Endothelial cell of umbilical vein (primary cell): ENCODE measurements around the gene SPEN. TPM values are rescaled to one million over a fixed set of nuclear protein-coding genes. Genes with fewer than 3 reads are reported as not detected.

Source experiments
- BruUV-seq: library from RNA; stranded (reverse); fragments of 400-500 nt; replicated peaks from 2 replicates; lab custom pipeline; 2021; lab: Mats Ljungman, UMichigan
- CTCF ChIA-PET: fragments of 300-600, 350-600 bp; sonication (Branson Sonifier 250); formaldehyde crosslinking; loops from one replicate; lab custom pipeline; 2021; ENCODE audit warnings: antibody characterized with exemption, inconsistent platforms; lab: Charles Lee
- POLR2A ChIA-PET: fragments of 300-600, 350-600 bp; sonication (Branson Sonifier 250); formaldehyde crosslinking; loops from one replicate; lab custom pipeline; 2021; ENCODE audit warnings: antibody characterized with exemption, inconsistent platforms; lab: Charles Lee
- DNase-seq: peaks from one replicate; pipeline ENCODE4 v3.0.0-alpha.2; 2011; ENCODE audit warnings: low read depth, low spot score
- FAIRE-seq: peaks from 2 replicates; lab custom pipeline; 2011; peaks lifted over from hg19 to GRCh38; lab: Jason Lieb, UNC
- H2AFZ ChIP-seq: 2 replicates; pipeline ENCODE4 v1.6.0; 2012; ENCODE audit warnings: low read depth, low read length, control low read depth, inconsistent platforms
- H3K27ac ChIP-seq: 2 replicates; pipeline ENCODE4 v1.5.1; 2011; ENCODE audit warnings: low read depth, mild to moderate bottlenecking, control low read depth, low read length, moderate library complexity; ENCODE audit not compliant: insufficient read depth
- H3K27me3 ChIP-seq, 2 experiments: 2 replicates each; pipeline versions ENCODE4 v1.6.0 to v1.6.1; 2011; ENCODE audit warnings: low read length in 2 of 2, mixed read lengths in 1 of 2; ENCODE audit not compliant: control insufficient read depth in 2 of 2, insufficient read depth in 2 of 2
- H3K36me3 ChIP-seq, 2 experiments: 2 replicates in 1 of 2; 3 replicates in 1 of 2; pipeline ENCODE4 v1.5.1; 2011; ENCODE audit warnings: low read length in 2 of 2, mild to moderate bottlenecking in 1 of 2, moderate library complexity in 1 of 2; ENCODE audit not compliant: control insufficient read depth in 2 of 2, insufficient read depth in 2 of 2; ENCODE audit errors: extremely low read depth in 1 of 2
- H3K4me1 ChIP-seq: 3 replicates; pipeline ENCODE4 v1.5.1; 2011; ENCODE audit warnings: mild to moderate bottlenecking, low read length; ENCODE audit not compliant: control insufficient read depth, insufficient read depth; ENCODE audit errors: extremely low read depth
- H3K4me2 ChIP-seq: 2 replicates; pipeline ENCODE4 v1.6.1; 2011; ENCODE audit warnings: low read length, control low read depth, mixed read lengths; ENCODE audit not compliant: insufficient read depth
- H3K4me3 ChIP-seq, 3 experiments: fragments of 200-600 bp in 1 of 3; sonication (generic), shearing (Covaris generic) in 1 of 3; replicated peaks in 1 of 3; 2 replicates each; pipeline ENCODE4 v1.5.1; 2011 to 2016; ENCODE audit warnings: control low read depth in 3 of 3, low read length in 3 of 3, mild to moderate bottlenecking in 2 of 3, inconsistent platforms in 1 of 3, low read depth in 1 of 3, moderate library complexity in 1 of 3; ENCODE audit not compliant: insufficient read depth in 1 of 3
- H3K79me2 ChIP-seq: 2 replicates; pipeline ENCODE4 v1.6.0; 2012; ENCODE audit warnings: low read length, inconsistent platforms; ENCODE audit not compliant: control insufficient read depth, insufficient read depth
- H3K9ac ChIP-seq: replicated peaks from 2 replicates; pipeline ENCODE3; 2011; ENCODE audit warnings: low read length, control low read depth; ENCODE audit not compliant: insufficient read depth; ENCODE audit errors: extremely low read depth
- H3K9me1 ChIP-seq: replicated peaks from 3 replicates; pipeline ENCODE4 v1.6.0; 2011; ENCODE audit warnings: mild to moderate bottlenecking, low read length; ENCODE audit not compliant: control insufficient read depth, insufficient read depth; ENCODE audit errors: extremely low read depth
- H3K9me3 ChIP-seq: replicated peaks from 2 replicates; pipeline ENCODE4 v1.5.1; 2012; ENCODE audit warnings: low read length, inconsistent platforms; ENCODE audit not compliant: control insufficient read depth, insufficient read depth
- H4K20me1 ChIP-seq: replicated peaks from 2 replicates; pipeline ENCODE3; 2011; ENCODE audit warnings: mild to moderate bottlenecking, low read length; ENCODE audit not compliant: control insufficient read depth, insufficient read depth; ENCODE audit errors: extremely low read depth
- CTCF ChIP-seq, 2 donors: IDR thresholded peaks; 1 replicate in 1 of 2; 2 replicates in 1 of 2; pipeline ENCODE4 v1.5.1; 2011; ENCODE audit warnings: low read length in 2 of 2, mild to moderate bottlenecking in 2 of 2, moderate library complexity in 2 of 2, control low read depth in 1 of 2, inconsistent platforms in 1 of 2, low read depth in 1 of 2; ENCODE audit not compliant: insufficient read depth in 1 of 2; ENCODE audit errors: extremely low read depth in 1 of 2
- EZH2 ChIP-seq: IDR thresholded peaks from 2 replicates; pipeline ENCODE4 v1.6.1; 2012; ENCODE audit warnings: borderline replicate concordance, low read depth, mild to moderate bottlenecking, moderate library complexity, low read length, inconsistent platforms; ENCODE audit not compliant: severe bottlenecking
- FOS ChIP-seq: IDR thresholded peaks from 2 replicates; pipeline ENCODE4 v1.6.1; 2011; ENCODE audit warnings: mild to moderate bottlenecking, low read length, moderate library complexity, borderline replicate concordance; ENCODE audit not compliant: insufficient read depth
- GATA2 ChIP-seq: IDR thresholded peaks from 2 replicates; pipeline ENCODE4 v1.7.0; 2011; ENCODE audit warnings: low read depth, mild to moderate bottlenecking, moderate library complexity, mixed read lengths, low read length; ENCODE audit not compliant: insufficient read length, insufficient read depth
- JUN ChIP-seq: IDR thresholded peaks from 2 replicates; pipeline ENCODE4 v1.6.1; 2011; ENCODE audit warnings: borderline replicate concordance, low read depth; ENCODE audit not compliant: insufficient read length, insufficient read depth
- MAX ChIP-seq: IDR thresholded peaks from 2 replicates; pipeline ENCODE4 v1.6.1; 2011; ENCODE audit not compliant: insufficient read depth, insufficient read length
- MYC ChIP-seq: IDR thresholded peaks from one replicate; pipeline ENCODE4 v1.6.1; 2011; ENCODE audit warnings: mild to moderate bottlenecking, low read depth, low read length
- POLR2A ChIP-seq: IDR thresholded peaks from 2 replicates; pipeline ENCODE4 v1.6.1; 2012; ENCODE audit warnings: low read depth, mild to moderate bottlenecking, control low read depth, low read length
- POLR2AphosphoS5 ChIP-seq: IDR thresholded peaks from 2 replicates; pipeline ENCODE4 v1.6.1; 2012; ENCODE audit warnings: low read depth, mild to moderate bottlenecking, control low read depth, low read length, moderate library complexity; ENCODE audit not compliant: insufficient read depth
- dilution Hi-C: fragments of 300-500 bp; cut with MboI; formaldehyde crosslinking; loops from one replicate; pipeline ENCODE4 v1.15.0; 2019; ENCODE audit warnings: low sequenced_read_pairs; ENCODE audit not compliant: extremely low pct_ligation_motif_present
- intact Hi-C: fragments of 100-400 bp; cut with micrococcal nuclease; formaldehyde crosslinking; loops from one replicate; pipeline ENCODE4 v1.10.0; 2022
- polyA plus RNA-seq, 4 experiments: library from polyadenylated mRNA; depleted of rRNA in 3 of 4; stranded (reverse) in 3 of 4; unstranded in 1 of 4; fragments of >200 nt; gene quantifications; 2 replicates each; pipeline versions ENCODE4 v1.2.1 to v1.2.3, GENCODE V29; 2011 to 2012; ENCODE audit warnings: missing spikeins in 1 of 4
- total RNA-seq: library from RNA; stranded (reverse); gene quantifications from 2 replicates; pipeline ENCODE4 v1.2.3, GENCODE V29; 2021

SPEN gene
- total and polyA plus RNA-seq, 2 donors (not counting 3 experiments of a cell fraction or from before 2014, with no cell fraction given), result 9.3 to 44.4 TPM

- no peak overlapping the region for H3K9ac ChIP-seq
These were observed 68.5 kb downstream of the SPEN start for GRCh38 chr1:15915991-15916390.

GRCh38 chr1:15916417-15916816 is 68.9 kb downstream of the SPEN start:
- ChIA-PET POLR2A (interaction anchor here (0.8 kb wide), 1 partner anchor 9 kb away, joined by 3 read pairs; no protein-coding TSS in a partner anchor), CTCF (interaction anchor here (1.6 to 2.2 kb wide), 3 partner anchors 9 to 125 kb away, joined by 6 to 7 read pairs (median 6); no protein-coding TSS in a partner anchor)
- no peak overlapping the region for H3K9ac ChIP-seq
- H2AFZ ChIP-seq, result no peak overlapping the region
- no peak overlapping the region for H3K4me3 ChIP-seq
- peaks cover 0 to 9% of the 10 kb centered on the region in 2 experiments for H3K36me3 ChIP-seq
- dilution Hi-C loops, result no loop called here
- no peak overlapping the region for H3K4me2 ChIP-seq
- DNase-seq (no peak), FAIRE-seq (no peak)
- intact Hi-C loops, result no loop called here
- H3K9me1 ChIP-seq, result no peaks in the 10 kb centered on the region
- H3K27me3 ChIP-seq, result no peaks in the 10 kb centered on the region
- H4K20me1 ChIP-seq, result no peaks in the 10 kb centered on the region
- H3K79me2 ChIP-seq, result peaks cover 21% of the 10 kb centered on the region
- H3K27ac ChIP-seq, result no peak overlapping the region
- no peaks in the 10 kb centered on the region for H3K4me1 ChIP-seq
- no peaks in the 10 kb centered on the region for H3K9me3 ChIP-seq
- no peak for TF ChIP-seq MAX
- TF ChIP-seq CTCF (IDR thresholded peaks at IDR 0.05; ENCODE audit: extremely low read depth in 1 of 2, insufficient read depth in 1 of 2, low read depth in 1 of 2, low read length in 2 of 2), result no peak
- no peak for TF ChIP-seq EZH2
- TF ChIP-seq POLR2AphosphoS5, result no peak
- TF ChIP-seq JUN, result no peak
- TF ChIP-seq FOS, result no peak
- TF ChIP-seq POLR2A, result no peak
- no peak for TF ChIP-seq GATA2
- TF ChIP-seq MYC, result no peak
- BruUV-seq, result no TSS peak

More at GRCh38 chr1:15915991-15916390, 68.5 kb downstream of the SPEN start:
- no peaks in the 10 kb centered on the region for H3K27me3 ChIP-seq
- ChIA-PET POLR2A (no interaction called here), CTCF (interaction anchor here (1.6 to 2.2 kb wide), 2 partner anchors 9 to 100 kb away, joined by 6 to 7 read pairs; no protein-coding TSS in a partner anchor)
- H2AFZ ChIP-seq, result no peak overlapping the region
- TF ChIP-seq JUN (no peak), MYC (no peak), MAX (no peak), POLR2A (no peak), GATA2 (no peak), FOS (no peak), POLR2AphosphoS5 (no peak)
- FAIRE-seq (no peak), DNase-seq (no peak)
- intact Hi-C loops (no loop called here), dilution Hi-C loops (no loop called here)
- no peaks in the 10 kb centered on the region for H3K9me3 ChIP-seq
- no peaks in the 10 kb centered on the region for H3K4me1 ChIP-seq
- no peak overlapping the region for H3K27ac ChIP-seq
- peaks cover 3 to 9% of the 10 kb centered on the region in 2 experiments for H3K36me3 ChIP-seq
- no peak overlapping the region for H3K4me3 ChIP-seq
- peaks cover 21% of the 10 kb centered on the region for H3K79me2 ChIP-seq
- no peaks in the 10 kb centered on the region for H3K9me1 ChIP-seq
- no TSS peak for BruUV-seq
- no peaks in the 10 kb centered on the region for H4K20me1 ChIP-seq
- H3K4me2 ChIP-seq, result no peak overlapping the region
